K562 (cell line): ENCODE data around the gene TMEM154. TPM values are rescaled to one million over a fixed set of nuclear protein-coding genes. Genes with fewer than 3 reads are reported as not detected.

ENCODE experiments used
- ATAC-seq: fragments of 200-7000 bp; cut with Tn5 transposase; 3 replicates; pipeline ENCODE4 v1.9.1; 2020; ENCODE audit warnings: moderate library complexity
- BruUV-seq: library from RNA; stranded (reverse); fragments of 400-500 nt; replicated peaks from 2 replicates; lab custom pipeline; 2021; lab: Mats Ljungman, UMichigan
- CTCF ChIA-PET: fragments of 300-600 bp; formaldehyde crosslinking; extraction: SDS; loops from one replicate; lab custom pipeline; 2021; ENCODE audit warnings: low intra/inter-chr PET ratio; lab: Yijun Ruan, JAX
- POLR2A ChIA-PET: fragments of 300-600, 350-650 bp; sonication (Branson Sonifier 250); formaldehyde crosslinking; extraction: SDS; loops from one replicate; lab custom pipeline; 2021; ENCODE audit warnings: antibody characterized with exemption, inconsistent platforms; lab: Yijun Ruan, JAX
- DNase-seq, 4 experiments: peaks; one replicate each; pipeline versions ENCODE4 v3.0.0 to v3.0.0-alpha.2; 2011 to 2018; ENCODE audit warnings: low spot score in 3 of 4, mixed read lengths in 3 of 4; ENCODE audit errors: extremely low read depth in 1 of 4
- FAIRE-seq: peaks from 2 replicates; lab custom pipeline; 2011; peaks lifted over from hg19 to GRCh38; lab: Jason Lieb, UNC
- H2AFZ ChIP-seq: 2 replicates; pipeline ENCODE4 v1.6.0; 2011; ENCODE audit warnings: low read depth, low read length, control low read depth, inconsistent platforms
- H3K27ac ChIP-seq: fragments of 200-600 bp; 3 replicates; pipeline ENCODE4 v1.8.0; 2011; ENCODE audit warnings: low read depth, mild to moderate bottlenecking, control low read depth, inconsistent platforms, low read length, moderate library complexity, mixed read lengths; ENCODE audit errors: extremely low read depth
- H3K27me3 ChIP-seq, 2 experiments: fragments of 300-600 bp in 1 of 2; 2 replicates in 1 of 2; 3 replicates in 1 of 2; pipeline versions ENCODE4 v1.6.0 to v1.8.0; 2011; ENCODE audit warnings: inconsistent platforms in 2 of 2, low read length in 2 of 2, mild to moderate bottlenecking in 1 of 2, mixed read lengths in 1 of 2, moderate library complexity in 1 of 2; ENCODE audit not compliant: control insufficient read depth in 2 of 2, insufficient read depth in 2 of 2
- H3K36me3 ChIP-seq: fragments of 300-600 bp; 3 replicates; pipeline ENCODE4 v1.8.0; 2011; ENCODE audit warnings: mild to moderate bottlenecking, low read length, inconsistent platforms; ENCODE audit not compliant: control insufficient read depth, insufficient read depth
- H3K4me1 ChIP-seq, 2 experiments: fragments of 200-600 bp in 1 of 2; replicated peaks in 1 of 2; 2 replicates in 1 of 2; 3 replicates in 1 of 2; pipeline versions ENCODE4 v1.5.1 to v1.8.0; 2011; ENCODE audit warnings: inconsistent platforms in 2 of 2, low read length in 2 of 2, mild to moderate bottlenecking in 1 of 2, mixed read lengths in 1 of 2, moderate library complexity in 1 of 2; ENCODE audit not compliant: control insufficient read depth in 2 of 2, insufficient read depth in 2 of 2
- H3K4me2 ChIP-seq: 2 replicates; pipeline ENCODE4 v1.6.1; 2011; ENCODE audit warnings: low read length, control low read depth, inconsistent platforms, mixed read lengths; ENCODE audit not compliant: insufficient read depth
- H3K4me3 ChIP-seq: fragments of 200-600 bp; sonication (generic), shearing (Covaris generic); 2 replicates; pipeline ENCODE4 v1.5.1; 2016; ENCODE audit warnings: control low read depth, inconsistent platforms
- H3K79me2 ChIP-seq: fragments of 200-600 bp; 3 replicates; pipeline ENCODE4 v1.8.0; 2011; ENCODE audit warnings: low read length, inconsistent platforms; ENCODE audit not compliant: control insufficient read depth, insufficient read depth
- H3K9ac ChIP-seq, 2 experiments: 2 replicates each; pipeline versions ENCODE4 v1.6.0 to v1.6.1; 2011; ENCODE audit warnings: low read depth in 2 of 2, low read length in 2 of 2, control low read depth in 1 of 2, inconsistent platforms in 1 of 2, mild to moderate bottlenecking in 1 of 2, mixed read lengths in 1 of 2; ENCODE audit not compliant: insufficient read depth in 1 of 2
- H3K9me1 ChIP-seq: one replicate; pipeline ENCODE4 v1.6.0; 2011; ENCODE audit warnings: inconsistent platforms, mild to moderate bottlenecking, low read length, moderate library complexity; ENCODE audit not compliant: control insufficient read depth, insufficient read depth
- H3K9me3 ChIP-seq: replicated peaks from 2 replicates; pipeline ENCODE4 v1.5.1; 2011; ENCODE audit warnings: low read depth, low read length, inconsistent platforms; ENCODE audit not compliant: control insufficient read depth, insufficient read depth
- H4K20me1 ChIP-seq: replicated peaks from 2 replicates; pipeline ENCODE4 v1.6.1; 2011; ENCODE audit warnings: low read length, inconsistent platforms, mixed read lengths; ENCODE audit not compliant: control insufficient read depth, insufficient read depth
- CAMTA2 ChIP-seq: fragments of 250-450 bp; sonication (Bioruptor Pico); conservative IDR thresholded peaks from 2 replicates; pipeline ENCODE4 v1.5.1; 2022
- ESRRB ChIP-seq: fragments of 250-450 bp; sonication (Bioruptor Pico); IDR thresholded peaks from 2 replicates; pipeline ENCODE4 v1.5.0; 2020; ENCODE audit warnings: mild to moderate bottlenecking, moderate library complexity, borderline replicate concordance
- EZH2 ChIP-seq: IDR thresholded peaks from 2 replicates; pipeline ENCODE4 v1.6.1; 2012; ENCODE audit warnings: low read depth, mild to moderate bottlenecking, inconsistent platforms, low read length, borderline replicate concordance
- KAT8 ChIP-seq: fragments of 450-650 bp; IDR thresholded peaks from 2 replicates; pipeline ENCODE4 v1.6.1; 2016; ENCODE audit warnings: low read depth, mild to moderate bottlenecking
- MAFF ChIP-seq: IDR thresholded peaks from 2 replicates; pipeline ENCODE4 v1.6.1; 2012; ENCODE audit warnings: low read length, improper control_type of control experiment
- MTF1 ChIP-seq: fragments of 250-450 bp; sonication (Bioruptor Pico); IDR thresholded peaks from 2 replicates; pipeline ENCODE4 v1.9.0; 2021; ENCODE audit warnings: moderate library complexity, mild to moderate bottlenecking, inconsistent platforms, borderline replicate concordance
- PHF21A ChIP-seq: fragments of 450-650 bp; IDR thresholded peaks from 2 replicates; pipeline ENCODE4 v1.6.1; 2017; ENCODE audit warnings: low read depth, borderline replicate concordance
- POLR2B ChIP-seq: fragments of 450-650 bp; IDR thresholded peaks from 2 replicates; pipeline ENCODE4 v1.6.1; 2018; ENCODE audit warnings: low read depth; ENCODE audit not compliant: partially characterized antibody
- RFX1 ChIP-seq: fragments of 450-650 bp; IDR thresholded peaks from 2 replicates; pipeline ENCODE4 v1.6.1; 2016; ENCODE audit warnings: mild to moderate bottlenecking, moderate library complexity
- SMAD3 ChIP-seq: fragments of 450-650 bp; formaldehyde crosslinking; conservative IDR thresholded peaks from 2 replicates; pipeline ENCODE4 v1.4.0; 2020; ENCODE audit warnings: mild to moderate bottlenecking
- SMARCC2 ChIP-seq: fragments of 450-650 bp; IDR thresholded peaks from 2 replicates; pipeline ENCODE4 v1.6.1; 2017; ENCODE audit warnings: antibody characterized with exemption, moderate library complexity, mild to moderate bottlenecking, low read depth
- ZBTB1 ChIP-seq: sonication (generic); formaldehyde crosslinking; IDR thresholded peaks from 2 replicates; pipeline ENCODE4 v1.8.1; 2023; ENCODE audit warnings: missing genetic modification reagents, low read depth, mild to moderate bottlenecking, borderline replicate concordance
- ZNF311 ChIP-seq: fragments of 250-450 bp; sonication (Bioruptor Pico); IDR thresholded peaks from 2 replicates; pipeline ENCODE4 v1.4.0; 2020; ENCODE audit warnings: mild to moderate bottlenecking, moderate library complexity
- ZNF408 ChIP-seq: fragments of 250-450 bp; sonication (Bioruptor Pico); IDR thresholded peaks from 2 replicates; pipeline ENCODE4 v1.4.0; 2020; ENCODE audit warnings: low read depth, mild to moderate bottlenecking, moderate library complexity
- WGBS: fragments of 100-300 bp; shearing (Covaris generic); methylation state at CpG from one replicate; pipeline ENCODE4 v1.1.6; 2016; ENCODE audit warnings: low coverage, mixed read lengths; ENCODE audit not compliant: insufficient coverage; ENCODE audit errors: missing lambda C conversion rate; 5-methylcytosine and 5-hydroxymethylcytosine counted together
- in situ Hi-C: fragments of 300-500 bp; cut with MboI; formaldehyde crosslinking; loops from 4 replicates; pipeline ENCODE4 v1.15.0; 2018; ENCODE audit warnings: inconsistent platforms, mixed read lengths
- intact Hi-C: fragments of 100-400 bp; cut with micrococcal nuclease; formaldehyde crosslinking; loops from 2 replicates; pipeline ENCODE4 v1.14.2; 2022
- polyA plus RNA-seq, 8 experiments: library from polyadenylated mRNA; depleted of rRNA in 4 of 8; stranded (reverse) in 5 of 8; unstranded in 3 of 8; fragments of >200 nt; fragmentation: Nextera tagmentation in 2 of 8; fragmentation: Illumina TruSeq in 1 of 8; extraction: Ambion mirVana in 2 of 8; extraction: Trizol in 1 of 8; gene quantifications; 2 replicates each; pipeline versions ENCODE4 v1.2.1 to v1.2.3, GENCODE V29; 2011 to 2014; ENCODE audit warnings: inconsistent platforms in 1 of 8, missing spikeins in 1 of 8
- total RNA-seq, 7 experiments: library from RNA; depleted of rRNA in 6 of 7; stranded (reverse); fragments of >200 nt in 6 of 7; fragmentation: Illumina TruSeq in 2 of 7; extraction: Trizol in 2 of 7; gene quantifications; 2 replicates each; pipeline versions ENCODE4 v1.2.1 to v1.2.3, GENCODE V29; 2011 to 2021; ENCODE audit warnings: low replicate concordance in 1 of 7
- TF ChIP-seq, protein P1 (sequence below): fragments of 450-650 bp; formaldehyde crosslinking; IDR thresholded peaks from 2 replicates; pipeline ENCODE4 v1.4.0; 2020; ENCODE audit warnings: mild to moderate bottlenecking
- TF ChIP-seq, protein P2 (sequence below): IDR thresholded peaks from 3 replicates; pipeline ENCODE4 v1.6.1; 2011; ENCODE audit warnings: borderline replicate concordance, mild to moderate bottlenecking, moderate library complexity; ENCODE audit not compliant: insufficient read length; ENCODE audit errors: extremely low read depth
- TF ChIP-seq, protein P3 (sequence below): IDR thresholded peaks from 2 replicates; pipeline ENCODE4 v1.6.1; 2014; ENCODE audit warnings: antibody characterized with exemption

The TMEM154 gene
- total and polyA plus RNA-seq, 9 of the 15 experiments (the other 6 are each of a cell fraction or from before 2014, with no cell fraction given): 0.13 to 1.8 (median 0.58) TPM

DNA sequence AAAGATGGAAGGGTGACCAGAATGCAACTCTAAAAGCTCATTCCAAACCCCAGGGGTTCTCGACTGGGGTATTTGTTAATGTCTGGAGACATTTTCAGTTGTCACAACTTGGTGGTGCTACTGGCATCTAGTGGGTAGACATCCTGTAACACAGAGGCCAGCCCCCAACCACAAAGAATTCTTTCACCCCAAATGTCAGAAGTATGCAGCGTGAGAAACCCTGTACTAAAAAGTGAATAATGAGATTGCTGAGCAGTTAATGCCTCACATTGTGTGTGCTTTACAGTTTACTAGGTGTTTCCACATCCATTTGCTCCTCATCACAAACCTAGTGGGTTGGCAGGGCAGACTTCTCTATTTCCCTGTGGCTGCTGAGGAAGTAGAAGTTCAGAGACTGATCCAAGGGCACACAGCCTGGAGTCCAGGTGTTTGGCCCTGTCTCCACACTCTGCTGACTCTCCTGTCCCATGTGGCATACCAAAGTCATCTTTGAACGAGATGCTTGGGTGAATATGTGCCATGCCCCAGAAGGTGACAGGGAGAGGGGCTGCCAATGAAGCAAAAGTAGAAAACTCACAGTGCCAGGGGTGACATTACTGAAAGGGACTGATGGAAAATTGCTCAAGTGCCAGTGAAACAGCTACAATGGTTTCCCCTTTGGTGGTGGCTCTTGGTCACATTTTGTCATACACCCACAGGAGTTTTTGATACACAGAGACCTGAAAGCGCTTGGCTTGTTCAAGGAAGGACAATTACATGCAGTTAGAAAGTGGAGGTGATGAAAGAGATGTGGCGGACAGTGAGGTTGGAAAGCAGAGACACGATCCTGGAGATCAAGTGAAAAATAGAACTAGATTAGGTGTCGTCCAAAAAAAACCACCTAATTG lies 10.1 kb upstream of the TMEM154 start:
- H3K4me3 ChIP-seq: no peak overlapping the region
- TF ChIP-seq MAFF (no peak), POLR2B (no peak), PHF21A (no peak), RFX1 (no peak), SMAD3 (no peak), MTF1 (CRISPR knock-in tag) (no peak), ZNF311 (CRISPR knock-in tag) (no peak), ZBTB1 (CRISPR knock-in tag) (no peak), CAMTA2 (CRISPR knock-in tag) (no peak), ZNF408 (no peak), SMARCC2 (no peak), ESRRB (no peak), KAT8 (no peak), EZH2 (no peak)
- TF ChIP-seq, protein P1, sequence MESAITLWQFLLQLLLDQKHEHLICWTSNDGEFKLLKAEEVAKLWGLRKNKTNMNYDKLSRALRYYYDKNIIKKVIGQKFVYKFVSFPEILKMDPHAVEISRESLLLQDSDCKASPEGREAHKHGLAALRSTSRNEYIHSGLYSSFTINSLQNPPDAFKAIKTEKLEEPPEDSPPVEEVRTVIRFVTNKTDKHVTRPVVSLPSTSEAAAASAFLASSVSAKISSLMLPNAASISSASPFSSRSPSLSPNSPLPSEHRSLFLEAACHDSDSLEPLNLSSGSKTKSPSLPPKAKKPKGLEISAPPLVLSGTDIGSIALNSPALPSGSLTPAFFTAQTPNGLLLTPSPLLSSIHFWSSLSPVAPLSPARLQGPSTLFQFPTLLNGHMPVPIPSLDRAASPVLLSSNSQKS (CRISPR knock-in tag): no peak
- TF ChIP-seq, protein P2, sequence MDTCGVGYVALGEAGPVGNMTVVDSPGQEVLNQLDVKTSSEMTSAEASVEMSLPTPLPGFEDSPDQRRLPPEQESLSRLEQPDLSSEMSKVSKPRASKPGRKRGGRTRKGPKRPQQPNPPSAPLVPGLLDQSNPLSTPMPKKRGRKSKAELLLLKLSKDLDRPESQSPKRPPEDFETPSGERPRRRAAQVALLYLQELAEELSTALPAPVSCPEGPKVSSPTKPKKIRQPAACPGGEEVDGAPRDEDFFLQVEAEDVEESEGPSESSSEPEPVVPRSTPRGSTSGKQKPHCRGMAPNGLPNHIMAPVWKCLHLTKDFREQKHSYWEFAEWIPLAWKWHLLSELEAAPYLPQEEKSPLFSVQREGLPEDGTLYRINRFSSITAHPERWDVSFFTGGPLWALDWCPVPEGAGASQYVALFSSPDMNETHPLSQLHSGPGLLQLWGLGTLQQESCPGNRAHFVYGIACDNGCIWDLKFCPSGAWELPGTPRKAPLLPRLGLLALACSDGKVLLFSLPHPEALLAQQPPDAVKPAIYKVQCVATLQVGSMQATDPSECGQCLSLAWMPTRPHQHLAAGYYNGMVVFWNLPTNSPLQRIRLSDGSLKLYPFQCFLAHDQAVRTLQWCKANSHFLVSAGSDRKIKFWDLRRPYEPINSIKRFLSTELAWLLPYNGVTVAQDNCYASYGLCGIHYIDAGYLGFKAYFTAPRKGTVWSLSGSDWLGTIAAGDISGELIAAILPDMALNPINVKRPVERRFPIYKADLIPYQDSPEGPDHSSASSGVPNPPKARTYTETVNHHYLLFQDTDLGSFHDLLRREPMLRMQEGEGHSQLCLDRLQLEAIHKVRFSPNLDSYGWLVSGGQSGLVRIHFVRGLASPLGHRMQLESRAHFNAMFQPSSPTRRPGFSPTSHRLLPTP: no peak
- TF ChIP-seq, protein P3, sequence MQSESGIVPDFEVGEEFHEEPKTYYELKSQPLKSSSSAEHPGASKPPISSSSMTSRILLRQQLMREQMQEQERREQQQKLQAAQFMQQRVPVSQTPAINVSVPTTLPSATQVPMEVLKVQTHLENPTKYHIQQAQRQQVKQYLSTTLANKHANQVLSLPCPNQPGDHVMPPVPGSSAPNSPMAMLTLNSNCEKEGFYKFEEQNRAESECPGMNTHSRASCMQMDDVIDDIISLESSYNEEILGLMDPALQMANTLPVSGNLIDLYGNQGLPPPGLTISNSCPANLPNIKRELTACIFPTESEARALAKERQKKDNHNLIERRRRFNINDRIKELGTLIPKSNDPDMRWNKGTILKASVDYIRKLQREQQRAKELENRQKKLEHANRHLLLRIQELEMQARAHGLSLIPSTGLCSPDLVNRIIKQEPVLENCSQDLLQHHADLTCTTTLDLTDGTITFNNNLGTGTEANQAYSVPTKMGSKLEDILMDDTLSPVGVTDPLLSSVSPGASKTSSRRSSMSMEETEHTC: no peak
- TF ChIP-seq, all 486 proteins: peak for 0
- no peak overlapping the region for H2AFZ ChIP-seq
- no peak overlapping the region for H3K4me2 ChIP-seq
- POLR2A ChIA-PET: no interaction called here
- no peak overlapping the region for H3K27ac ChIP-seq
- ATAC-seq: no peak
- WGBS: 4% methylated on average over 7 of the region's 7 CpGs
- CTCF ChIA-PET: no interaction called here
- no peaks in the 10 kb centered on the region; a peak in 1 of 5 replicates for H3K4me1 ChIP-seq
- no peaks in the 10 kb centered on the region for H3K9me1 ChIP-seq
- BruUV-seq: no TSS peak
- H3K36me3 ChIP-seq: no peaks in the 10 kb centered on the region
- intact Hi-C loops (no loop called here), in situ Hi-C loops (loop anchor here (5.0 kb wide), 1 partner anchor 32 kb away; no protein-coding TSS in a partner anchor)
- H4K20me1 ChIP-seq: no peaks in the 10 kb centered on the region
- no peak for FAIRE-seq
- H3K9ac ChIP-seq: no peak overlapping the region
- DNase-seq: no peak
- H3K79me2 ChIP-seq: no peaks in the 10 kb centered on the region
- peaks cover 2 to 22% of the 10 kb centered on the region in 2 experiments; a peak in 3 of 5 replicates for H3K27me3 ChIP-seq
- H3K9me3 ChIP-seq: no peaks in the 10 kb centered on the region
